NCI-H748 treated with DMSO at 0.1 percent for 48 hours (cell line): ENCODE measurements around the gene TBC1D19.

Experiments used
- DNase-seq: peaks from one replicate; lab custom pipeline; 2025; lab: John Stamatoyannopoulos, UW

Gene TBC1D19

DNA sequence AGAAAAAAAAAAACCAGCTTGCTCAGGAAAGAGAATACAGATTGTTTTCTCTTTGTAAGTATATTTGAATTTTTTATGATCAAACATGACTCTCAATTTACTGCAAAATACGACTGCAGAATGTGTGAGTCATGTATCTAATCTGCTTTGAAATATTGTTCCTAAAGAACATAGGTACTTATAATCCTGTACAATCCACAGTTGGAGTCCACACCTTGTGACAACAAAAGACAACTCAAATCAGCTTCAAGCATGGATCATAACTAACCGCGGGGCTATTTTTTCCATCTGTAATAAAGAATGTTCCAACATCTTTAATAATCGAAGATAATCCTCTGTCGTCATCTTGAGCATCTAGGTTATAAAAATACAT, 198.9 kb downstream of the TBC1D19 start:
- DNase-seq, result no peak

- no peak for DNase-seq
Observed at GRCh38 chr4:26784207-26784865, 200.5 kb downstream of the TBC1D19 start.

GRCh38 chr4:26785312-26785711, 201.4 kb downstream of the TBC1D19 start:
- DNase-seq, result no peak

DNA sequence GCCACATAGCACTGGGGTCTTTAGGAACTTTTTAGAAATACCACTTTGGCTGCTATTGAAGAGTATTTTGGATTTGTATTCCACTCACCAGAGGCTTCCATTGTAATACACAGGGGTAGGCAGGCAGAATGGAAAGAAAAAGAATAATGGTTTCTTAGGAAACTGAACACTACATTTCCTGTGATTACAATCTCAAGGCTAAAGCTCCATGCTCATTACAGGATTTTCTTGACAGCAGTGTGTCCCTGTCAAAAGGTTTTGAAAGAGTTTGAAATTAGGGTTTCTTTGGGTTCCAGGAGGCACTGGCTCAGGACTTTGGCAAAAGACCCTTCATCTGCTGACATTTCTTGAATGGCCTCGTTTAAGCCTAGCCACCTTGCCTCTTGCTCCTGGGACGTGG, 201.9 kb downstream of the TBC1D19 start:
- DNase-seq, result no peak

- no peak for DNase-seq
Observed at GRCh38 chr4:26786916-26787315, 203.0 kb downstream of the TBC1D19 start.

DNA sequence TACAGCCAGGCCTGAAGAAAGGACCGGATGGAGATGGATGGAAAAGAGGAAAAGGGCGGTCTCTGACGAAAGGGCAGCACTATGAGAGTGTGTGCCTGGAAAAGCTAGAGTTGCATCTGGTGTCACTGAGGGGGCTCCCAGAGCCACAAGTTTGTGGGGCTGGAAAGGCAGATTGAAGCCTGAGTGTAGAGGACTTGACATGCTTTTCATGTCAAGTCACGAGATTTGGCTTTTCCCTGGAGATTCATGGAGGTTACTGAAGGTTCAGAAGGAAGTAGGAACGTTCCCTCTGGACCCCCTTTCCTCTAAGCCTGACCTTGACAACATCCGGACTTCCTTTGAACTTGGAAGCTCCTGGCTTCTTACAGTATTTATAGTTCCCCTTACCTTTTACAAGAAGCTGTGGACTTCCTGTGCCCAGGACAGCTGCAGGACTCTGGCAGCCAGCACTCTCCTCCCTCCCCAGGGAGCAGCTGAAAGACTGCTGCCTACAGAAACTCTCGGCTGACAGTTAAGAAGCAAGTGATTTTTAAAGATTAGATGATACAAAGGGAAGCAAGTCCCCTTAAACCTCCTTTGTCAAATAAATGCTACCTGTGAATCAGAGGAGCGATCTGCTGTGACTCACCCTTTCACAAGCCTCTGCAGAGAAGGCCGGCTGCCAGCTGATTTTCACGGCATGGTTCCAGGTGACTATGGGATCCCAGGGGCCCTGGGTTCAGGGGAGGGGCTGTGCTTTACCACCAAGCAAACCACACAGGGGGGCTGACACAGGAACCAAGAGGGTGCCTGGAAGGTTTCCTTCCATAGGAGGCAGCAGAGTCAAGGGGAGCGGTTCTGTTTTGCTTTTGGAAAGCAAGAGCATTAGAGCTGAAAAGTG, 203.8 kb downstream of the TBC1D19 start:
- no peak for DNase-seq

GRCh38 chr4:26788341-26788733, 204.5 kb downstream of the TBC1D19 start:
- DNase-seq, result no peak

DNA sequence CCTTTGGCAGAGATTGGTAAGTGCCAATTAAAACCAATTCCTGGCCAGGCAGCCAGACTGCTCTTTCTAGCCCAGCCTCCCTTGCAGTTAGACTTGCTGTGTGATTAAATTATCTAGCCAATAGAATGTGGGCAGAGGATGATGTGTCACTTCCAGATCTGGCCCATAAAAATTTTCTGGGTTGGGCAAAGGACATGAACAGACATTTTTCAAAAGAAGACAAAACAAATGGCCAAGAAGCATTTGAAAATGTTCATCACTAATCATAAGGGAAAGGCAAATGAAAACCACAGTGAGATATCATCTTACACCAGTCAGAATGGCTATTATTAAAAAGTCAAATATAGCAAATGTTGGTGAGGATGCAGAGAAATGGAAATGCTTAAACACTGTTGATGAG, 205.3 kb downstream of the TBC1D19 start:
- no peak for DNase-seq

- no peak for DNase-seq
Observed at GRCh38 chr4:26791346-26791745, 207.5 kb downstream of the TBC1D19 start.

GRCh38 chr4:26792639-26793038, 208.8 kb downstream of the TBC1D19 start:
- no peak for DNase-seq

DNA sequence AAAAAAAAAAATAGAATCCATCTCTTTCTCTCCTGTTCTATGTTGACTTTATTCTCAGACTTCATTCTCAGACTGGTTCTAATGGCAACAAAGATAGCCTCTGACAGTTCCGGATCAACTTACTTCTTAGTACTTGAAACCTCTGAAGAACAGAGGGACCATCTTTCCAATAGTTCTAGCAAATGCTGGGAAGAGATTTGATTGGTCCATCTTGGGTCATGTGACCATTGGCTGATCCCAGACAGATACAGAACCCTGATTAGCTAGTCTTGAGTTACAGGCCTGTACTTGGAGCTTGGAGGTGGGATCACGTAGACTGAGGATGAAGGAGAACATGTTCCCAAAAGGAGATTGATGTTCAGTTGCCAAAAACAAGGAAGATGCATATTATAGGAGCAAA, 209.9 kb downstream of the TBC1D19 start:
- DNase-seq, result no peak

GRCh38 chr4:26796081-26796480, 212.2 kb downstream of the TBC1D19 start:
- DNase-seq, result no peak

DNA sequence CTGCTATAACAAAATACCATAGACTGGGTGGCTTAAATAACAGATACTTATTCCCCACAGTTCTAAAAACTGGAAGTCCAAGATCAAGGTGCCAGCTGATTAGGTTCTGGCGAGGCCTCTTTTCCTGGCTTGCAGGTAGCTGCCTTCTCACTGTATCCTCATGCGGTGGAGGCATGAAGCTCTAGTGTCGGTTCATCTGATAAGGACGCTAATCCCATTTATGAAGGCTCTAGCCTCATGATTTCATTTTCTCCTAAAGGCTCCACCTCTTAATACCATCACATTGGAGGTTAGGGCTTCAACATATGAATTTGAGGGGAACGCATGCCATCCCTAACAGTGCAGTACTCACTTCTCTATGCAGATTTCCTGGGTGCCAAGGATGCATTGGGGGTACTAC, 218.9 kb downstream of the TBC1D19 start:
- no peak for DNase-seq

DNA sequence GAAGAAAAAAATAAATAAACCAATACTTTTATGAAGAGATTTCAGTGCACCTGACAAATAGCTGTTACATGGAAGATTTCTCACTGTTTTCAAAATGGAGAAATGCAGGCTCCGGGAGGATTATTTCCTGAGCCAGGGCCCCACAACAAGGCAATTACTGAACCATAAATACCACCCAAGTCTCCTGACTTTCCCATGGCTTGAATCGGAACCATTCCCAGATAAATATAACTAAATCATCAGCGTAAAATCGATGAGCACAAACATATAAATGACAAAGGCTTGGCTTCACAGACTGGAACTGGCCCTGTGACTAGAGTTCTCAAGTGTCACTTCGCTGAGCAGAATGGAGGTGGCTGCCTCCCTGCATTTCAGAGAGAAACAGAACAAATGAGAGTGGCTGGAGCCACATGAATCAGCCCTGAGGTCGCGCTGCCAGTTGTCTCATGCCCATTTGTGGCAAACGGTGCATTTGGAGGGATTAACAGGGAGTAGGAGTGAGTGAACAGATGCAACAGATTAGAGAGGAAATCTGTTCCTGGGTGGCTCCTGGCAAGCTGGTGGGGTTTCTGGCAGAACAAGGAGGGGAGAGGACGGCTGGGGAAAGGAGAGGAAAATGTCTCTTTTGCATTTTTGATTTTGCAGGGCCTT, 219.5 kb downstream of the TBC1D19 start:
- no peak for DNase-seq

- no peak for DNase-seq
Observed at GRCh38 chr4:26804451-26804850, 220.6 kb downstream of the TBC1D19 start.

DNA sequence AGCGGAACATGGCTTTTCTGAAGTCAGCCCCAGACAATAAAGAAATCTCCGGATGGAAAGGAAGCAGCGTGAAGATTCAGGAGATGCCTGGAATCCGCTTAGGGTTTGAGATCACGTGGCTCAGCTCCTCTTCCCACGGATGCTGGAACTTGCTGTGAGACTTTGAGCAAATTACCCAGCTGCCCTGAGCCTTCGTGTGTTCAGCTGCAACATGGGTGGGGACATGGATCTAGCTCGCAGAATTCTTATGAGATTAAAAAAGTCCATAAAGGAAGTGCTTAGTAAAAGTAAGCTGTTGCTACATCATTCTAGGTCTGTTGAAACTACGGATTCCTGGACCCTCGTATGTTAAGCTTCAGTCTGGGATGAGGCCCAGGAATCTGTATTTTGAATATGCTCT, 221.0 kb downstream of the TBC1D19 start:
- no peak for DNase-seq
